ENCODE results near the gene MNX1.

DNA sequence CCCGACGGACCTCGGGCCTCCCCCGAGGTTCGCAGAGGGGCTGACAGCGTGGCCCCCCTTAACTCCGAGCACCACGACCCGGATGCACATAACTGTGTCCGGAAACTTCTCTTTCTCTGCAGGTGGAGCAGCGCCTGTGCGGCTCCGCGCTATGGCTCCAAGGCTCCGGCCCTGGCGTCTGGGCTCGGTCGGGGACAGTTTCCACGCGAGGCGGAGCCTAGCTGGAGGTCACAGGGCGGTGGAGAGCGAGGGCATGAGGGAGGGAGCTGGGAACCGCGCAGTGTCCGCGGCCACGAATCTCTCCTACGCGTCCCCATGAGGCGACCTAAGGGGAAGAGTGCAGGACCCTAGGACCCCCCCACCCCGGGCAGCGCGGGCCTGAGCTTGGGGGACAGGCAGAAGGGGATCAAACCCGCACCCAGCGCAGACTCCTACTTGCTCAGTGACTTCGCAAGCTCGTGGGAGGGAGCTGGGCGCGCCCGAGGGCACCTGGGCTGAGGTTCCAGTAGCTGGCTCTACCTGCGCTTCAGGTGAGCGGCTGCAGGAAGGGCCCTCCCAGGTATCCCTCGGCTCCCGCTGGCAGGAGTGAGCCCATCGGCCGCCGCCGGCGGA, 8.6 kb upstream of the MNX1 start:
- TF ChIP-seq, protein P1, sequence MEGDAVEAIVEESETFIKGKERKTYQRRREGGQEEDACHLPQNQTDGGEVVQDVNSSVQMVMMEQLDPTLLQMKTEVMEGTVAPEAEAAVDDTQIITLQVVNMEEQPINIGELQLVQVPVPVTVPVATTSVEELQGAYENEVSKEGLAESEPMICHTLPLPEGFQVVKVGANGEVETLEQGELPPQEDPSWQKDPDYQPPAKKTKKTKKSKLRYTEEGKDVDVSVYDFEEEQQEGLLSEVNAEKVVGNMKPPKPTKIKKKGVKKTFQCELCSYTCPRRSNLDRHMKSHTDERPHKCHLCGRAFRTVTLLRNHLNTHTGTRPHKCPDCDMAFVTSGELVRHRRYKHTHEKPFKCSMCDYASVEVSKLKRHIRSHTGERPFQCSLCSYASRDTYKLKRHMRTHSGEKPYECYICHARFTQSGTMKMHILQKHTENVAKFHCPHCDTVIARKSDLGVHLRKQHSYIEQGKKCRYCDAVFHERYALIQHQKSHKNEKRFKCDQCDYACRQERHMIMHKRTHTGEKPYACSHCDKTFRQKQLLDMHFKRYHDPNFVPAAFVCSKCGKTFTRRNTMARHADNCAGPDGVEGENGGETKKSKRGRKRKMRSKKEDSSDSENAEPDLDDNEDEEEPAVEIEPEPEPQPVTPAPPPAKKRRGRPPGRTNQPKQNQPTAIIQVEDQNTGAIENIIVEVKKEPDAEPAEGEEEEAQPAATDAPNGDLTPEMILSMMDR (IDR thresholded peaks at IDR 0.05), result no peak
- no peak for TF ChIP-seq POLR2A (IDR thresholded peaks at IDR 0.05)
- TF ChIP-seq POLR2AphosphoS5 (IDR thresholded peaks at IDR 0.05), result no peak

Data from sigmoid colon (tissue), 4 donors.